Muscle of arm (tissue), 12 donors: ENCODE results near the gene DNASE1. TPM values are rescaled to one million over a fixed set of nuclear protein-coding genes. Genes with fewer than 3 reads are reported as not detected.
A peak's percentile ranks its signal among the peaks of the same experiment; 100 is the strongest.

Experiments used
- DNase-seq: peaks from one replicate; pipeline ENCODE4 v3.0.0-alpha.2; 2013
- polyA plus RNA-seq, 12 donors: library from polyadenylated mRNA; unstranded; fragments of 120-200 nt; gene quantifications; one replicate each; pipeline ENCODE4 v1.2.1, GENCODE V29; 2013; ENCODE audit not compliant: insufficient read length in 12 of 12

The DNASE1 gene
- polyA plus RNA-seq, 12 donors = 12.8 to 116 (median 18.0) TPM

- DNase-seq = no peak
Measured at GRCh38 chr16:3694051-3694450, 39.6 kb downstream of the DNASE1 start.

DNA sequence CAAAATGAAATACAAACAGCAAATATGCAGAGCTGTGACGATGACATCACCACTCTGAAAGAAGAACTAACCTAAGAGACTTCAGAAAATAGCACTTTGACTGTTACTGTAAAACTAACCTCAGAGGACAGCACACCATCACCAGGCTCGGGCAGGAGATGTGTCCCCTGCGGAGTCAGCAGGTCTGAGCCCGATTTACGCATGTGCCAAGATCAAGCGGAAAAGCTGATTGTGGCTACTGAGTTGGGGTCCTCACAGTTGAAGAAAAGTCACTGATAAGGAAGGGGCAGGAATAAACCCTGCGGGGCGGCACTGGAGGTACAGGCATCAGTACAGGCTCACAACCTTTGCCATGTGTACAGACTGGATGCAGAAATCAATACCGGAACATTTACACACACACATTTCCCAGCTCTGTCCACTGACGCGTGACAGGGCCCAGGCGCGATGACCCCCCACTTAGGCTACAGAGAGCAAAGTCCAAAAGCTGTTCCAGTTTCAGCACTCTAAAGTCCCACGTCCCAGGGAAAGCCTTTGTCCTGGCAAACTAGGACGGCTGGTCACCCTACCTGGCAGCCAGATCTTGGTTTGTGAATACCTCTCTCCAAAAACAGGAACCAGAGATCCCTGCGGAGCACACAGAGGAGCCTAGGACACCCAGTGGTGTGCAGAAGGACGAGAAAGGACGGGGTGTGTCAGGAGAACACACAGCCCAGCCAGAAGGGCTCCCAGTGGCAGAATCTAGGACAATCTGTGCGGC lies 41.3 kb downstream of the DNASE1 start:
- no peak for DNase-seq

DNA sequence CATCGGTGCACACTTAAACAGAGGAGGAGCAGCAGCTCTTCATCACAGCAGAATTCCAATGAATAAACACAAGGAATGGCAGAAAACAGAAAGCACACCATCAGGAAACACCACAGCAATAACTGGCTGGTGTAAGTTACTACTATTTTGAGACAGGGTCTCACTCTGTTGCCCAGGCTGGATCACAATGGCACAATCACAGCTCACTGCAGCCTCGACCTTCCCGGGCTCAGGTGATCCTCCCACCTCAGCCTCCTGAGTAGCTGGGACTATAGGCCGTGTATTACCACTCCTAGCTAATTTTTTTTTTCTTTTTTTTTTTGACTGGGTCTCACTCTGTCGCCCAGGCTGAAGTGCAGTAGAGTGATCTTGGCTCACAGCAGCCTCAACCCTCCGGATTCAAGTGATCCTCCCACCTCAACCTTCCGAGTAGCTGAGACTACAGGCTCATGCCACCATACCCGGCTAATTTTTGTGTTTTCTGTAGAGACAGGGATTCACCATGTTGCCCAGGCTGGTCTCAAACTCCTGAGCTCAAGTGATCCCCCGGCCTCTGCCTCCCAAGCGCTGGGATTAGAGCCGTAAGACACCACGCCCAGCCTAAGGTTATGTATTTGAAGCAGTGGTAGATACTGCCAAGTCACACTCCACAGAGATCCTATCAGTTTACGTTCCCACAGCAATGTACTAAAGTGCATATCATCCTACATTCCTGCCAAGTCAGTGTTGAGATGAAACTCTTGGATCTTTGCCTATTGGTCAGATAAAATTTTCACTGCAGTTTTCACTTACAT lies 42.1 kb downstream of the DNASE1 start:
- peak; percentile 42 for DNase-seq

DNA sequence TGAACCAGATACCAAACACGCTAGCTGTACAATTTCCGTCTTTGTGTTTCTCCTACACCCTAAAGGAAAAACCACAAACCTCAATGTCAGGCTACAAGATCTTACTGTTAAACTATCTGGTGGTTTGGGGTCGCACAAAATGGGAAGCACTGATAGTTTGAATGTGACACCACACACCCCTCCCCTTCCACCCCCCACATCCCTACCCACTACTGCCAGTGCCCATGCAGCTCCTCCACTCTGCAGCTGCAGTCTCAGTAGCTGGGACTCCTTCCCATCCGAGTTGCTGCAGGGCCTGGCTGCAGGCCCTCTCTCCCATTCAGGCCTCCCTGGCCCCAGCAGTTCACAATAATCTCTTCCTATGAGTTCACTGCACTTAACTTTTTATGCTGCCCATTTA lies 44.5 kb downstream of the DNASE1 start:
- peak; percentile 43 for DNase-seq

DNA sequence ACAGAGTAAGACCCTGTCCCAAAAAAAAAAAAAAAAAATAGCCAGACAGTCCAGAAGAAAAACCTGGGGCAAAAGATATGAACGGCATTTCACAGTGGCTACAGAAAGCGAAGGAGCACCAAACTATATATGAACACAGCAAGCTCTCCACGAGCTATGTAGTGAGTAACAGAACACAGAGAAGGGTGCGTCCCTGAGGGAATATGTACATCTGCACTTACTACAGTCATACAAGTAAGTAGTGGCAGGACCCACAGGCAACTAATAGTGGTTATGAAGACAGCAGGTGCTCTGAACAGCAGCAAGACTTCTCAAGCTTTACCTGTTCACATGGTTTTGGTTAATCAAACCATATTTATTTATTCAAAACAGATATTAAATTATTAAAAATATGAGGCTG lies 47.0 kb downstream of the DNASE1 start:
- no peak for DNase-seq

DNA sequence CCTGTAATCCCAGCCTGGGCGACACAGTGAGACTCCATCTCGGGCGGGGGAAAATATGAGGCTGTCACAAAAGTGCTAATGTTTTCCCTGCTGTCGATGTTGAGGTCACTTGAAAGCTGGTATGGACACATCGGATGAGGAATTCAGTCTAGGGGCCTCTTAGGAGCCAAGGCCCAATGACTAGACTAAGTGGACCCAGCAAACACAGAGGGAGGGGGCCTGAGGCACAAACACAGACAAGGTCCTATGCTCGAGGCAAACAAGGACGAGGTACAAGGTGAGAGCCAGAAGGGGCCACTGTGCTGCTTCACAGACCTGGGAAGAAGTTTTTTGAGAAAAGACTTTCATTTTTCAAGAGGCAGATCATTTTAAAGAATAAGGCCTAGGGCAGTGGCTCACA lies 47.6 kb downstream of the DNASE1 start:
- no peak for DNase-seq

DNA sequence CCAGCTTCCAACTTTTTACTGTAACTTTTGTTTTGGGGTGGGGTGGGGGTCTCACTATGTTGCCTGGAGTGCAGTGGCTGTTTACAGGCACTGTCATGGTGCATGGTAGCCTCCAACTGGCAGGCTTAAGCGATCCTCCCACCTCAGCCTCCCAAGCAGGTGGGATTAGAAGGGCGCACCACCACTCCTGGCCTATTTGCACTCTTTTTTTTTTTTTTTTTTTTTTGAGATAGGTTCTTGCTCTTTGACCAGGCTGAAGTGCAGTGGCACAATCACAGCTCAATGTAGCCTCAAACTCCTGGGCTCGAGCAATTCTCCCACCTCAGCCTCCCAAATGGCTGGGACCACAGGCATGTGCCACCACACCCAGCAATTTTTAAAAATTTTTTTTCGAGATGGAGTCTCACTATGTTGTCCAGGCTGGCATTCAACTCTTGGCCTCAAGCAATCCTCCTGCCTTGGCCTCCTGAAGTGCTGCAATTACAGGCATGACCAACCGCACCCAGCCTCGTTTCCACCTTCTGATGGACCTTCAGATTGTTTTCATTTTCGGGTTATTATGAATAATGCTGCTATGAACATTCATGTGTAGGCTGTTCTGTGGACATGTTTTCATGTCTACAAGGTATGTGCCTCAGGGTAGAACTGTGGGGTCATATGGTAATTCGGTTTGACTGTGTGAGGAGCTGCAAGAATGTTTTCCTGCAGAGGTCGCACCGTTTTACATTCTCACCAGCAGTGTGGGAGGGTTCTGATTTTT lies 51.9 kb downstream of the DNASE1 start:
- DNase-seq = no peak

Other genes with a start within 250 kb of the DNASE1 start
- 1 to 10 TPM in 10 of 12 donors, not detected in 2; 2.0 to 3.1 (median 2.4) TPM for gene ZNF597, start 211.2 kb upstream of the DNASE1 start, polyA plus RNA-seq
- 10 to 100 TPM in 11 of 12 donors, not detected in 1; 27.7 to 56.1 (median 33.1) TPM for gene NAA60, start 211.0 kb upstream of the DNASE1 start, polyA plus RNA-seq
- not detected for gene C16orf90, start 159.2 kb upstream of the DNASE1 start, polyA plus RNA-seq
- gene CLUAP1, start 153.7 kb upstream of the DNASE1 start, polyA plus RNA-seq = 10 to 100 TPM in 11 of 12 donors, not detected in 1; 15.6 to 29.4 (median 24.6) TPM
- gene NLRC3, start 77.3 kb upstream of the DNASE1 start, polyA plus RNA-seq = 1 to 10 TPM in 3 of 12 donors, under 1 TPM in 7, not detected in 2; 0.79 to 2.4 (median 0.92) TPM
- 1 to 10 TPM in 11 of 12 donors, not detected in 1; 3.5 to 8.8 (median 4.2) TPM for gene SLX4, start 43.1 kb upstream of the DNASE1 start, polyA plus RNA-seq
- 100 to 1,000 TPM in 4 of 12 donors, 10 to 100 TPM in 7, not detected in 1; 74.4 to 123 (median 93.3) TPM for gene TRAP1, start 62.8 kb downstream of the DNASE1 start, polyA plus RNA-seq
- gene CREBBP, start 226.0 kb downstream of the DNASE1 start, polyA plus RNA-seq = 100 to 1,000 TPM in 1 of 12 donors, 10 to 100 TPM in 10, not detected in 1; 39.6 to 100 (median 45.4) TPM